Activated CD4-positive, alpha-beta T cell treated with anti-CD3 and anti-CD28 coated beads, Interleukin-2, Interleukin-4, amounts not matched to agents 100 ng/mL and 50 ng/mL, durations not matched to agents 16 hours and 8 hours (primary cell): Measurements from ENCODE around the gene TRIM31.

Experiments used
- DNase-seq: peaks from one replicate; pipeline ENCODE4 v3.0.0-alpha.2; 2020; ENCODE audit warnings: low spot score

The TRIM31 gene, protein sequence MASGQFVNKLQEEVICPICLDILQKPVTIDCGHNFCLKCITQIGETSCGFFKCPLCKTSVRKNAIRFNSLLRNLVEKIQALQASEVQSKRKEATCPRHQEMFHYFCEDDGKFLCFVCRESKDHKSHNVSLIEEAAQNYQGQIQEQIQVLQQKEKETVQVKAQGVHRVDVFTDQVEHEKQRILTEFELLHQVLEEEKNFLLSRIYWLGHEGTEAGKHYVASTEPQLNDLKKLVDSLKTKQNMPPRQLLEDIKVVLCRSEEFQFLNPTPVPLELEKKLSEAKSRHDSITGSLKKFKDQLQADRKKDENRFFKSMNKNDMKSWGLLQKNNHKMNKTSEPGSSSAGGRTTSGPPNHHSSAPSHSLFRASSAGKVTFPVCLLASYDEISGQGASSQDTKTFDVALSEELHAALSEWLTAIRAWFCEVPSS

DNA sequence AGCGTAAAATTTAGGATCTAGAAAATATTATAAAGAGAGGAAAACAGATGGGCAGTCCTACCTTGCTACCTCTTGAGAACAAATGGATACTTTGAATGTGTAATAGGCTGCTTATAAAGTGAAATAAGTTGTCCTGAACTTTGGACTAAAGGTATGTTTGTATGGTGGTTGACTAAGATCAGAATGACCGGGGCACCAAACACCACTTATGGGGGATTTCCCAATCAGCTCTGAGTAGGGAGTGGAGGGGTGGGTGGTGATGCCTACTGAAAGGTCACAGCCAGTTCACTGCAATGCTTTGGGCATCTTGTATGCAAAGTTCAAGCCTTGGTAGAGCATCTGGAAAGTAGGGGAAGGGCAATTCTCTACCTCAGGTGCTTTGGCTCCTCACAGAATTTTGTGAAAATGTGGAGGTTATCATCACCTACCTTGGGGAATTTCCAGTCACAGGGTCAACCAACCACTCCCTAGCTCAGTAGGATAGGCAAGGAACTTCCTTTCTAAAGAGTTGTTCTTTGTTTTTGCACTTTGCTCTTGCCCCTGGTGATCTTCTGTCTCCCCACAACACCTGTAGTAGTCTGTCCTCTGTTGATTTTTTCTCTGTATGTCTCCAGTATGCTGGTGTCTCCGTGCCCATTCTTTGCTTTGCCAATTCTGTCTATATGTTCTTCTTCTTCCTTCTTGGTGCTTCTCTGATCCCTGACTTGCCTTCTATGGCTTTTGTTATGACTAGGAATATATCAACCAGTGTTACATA lies at the start of gene TRIM31:
TRIM31 (minus strand) TSS at position 88 of the 757 bp plus-strand sequence. CDS start 285 bp downstream, outside the sequence.
- no peak for DNase-seq

DNA sequence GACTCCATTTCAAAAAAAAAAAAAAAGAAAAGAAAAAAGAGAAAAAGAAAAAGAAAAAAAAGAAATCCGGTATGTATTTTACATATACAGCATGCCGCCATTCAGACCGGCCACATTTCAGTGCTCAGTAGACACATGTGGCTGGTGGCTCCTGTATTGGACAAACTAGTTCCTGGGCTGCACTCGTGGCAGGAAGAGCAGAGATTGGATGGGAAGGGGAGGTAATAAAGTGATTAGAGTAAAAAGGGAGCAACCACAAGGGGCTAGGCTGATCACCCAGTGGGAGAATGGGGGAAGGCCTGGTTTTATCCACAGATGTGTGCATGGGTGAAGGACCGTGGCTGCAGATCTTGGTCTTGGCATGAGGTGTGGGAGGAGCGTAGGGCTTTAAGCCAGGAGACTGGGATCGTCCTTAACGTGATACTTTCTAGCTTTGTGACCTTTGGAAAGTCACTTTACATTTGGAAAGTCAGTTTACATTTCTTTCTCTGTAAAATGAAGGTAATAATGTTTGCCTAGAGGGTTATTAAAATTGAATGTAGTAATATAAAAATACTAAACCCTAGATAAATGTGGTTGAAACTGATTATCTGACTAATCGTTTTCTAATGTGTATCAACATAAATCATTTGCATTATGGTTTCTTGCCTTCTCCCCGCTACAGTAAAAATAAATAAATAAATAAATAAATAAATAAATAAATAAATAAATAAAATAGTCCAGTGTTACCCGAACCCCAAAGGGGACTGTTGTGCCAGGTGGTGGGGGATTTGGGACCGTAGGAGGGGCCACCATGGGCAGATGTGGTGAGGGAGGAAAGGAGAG lies 49.6 kb upstream of the TRIM31 start:
- no peak for DNase-seq

DNA sequence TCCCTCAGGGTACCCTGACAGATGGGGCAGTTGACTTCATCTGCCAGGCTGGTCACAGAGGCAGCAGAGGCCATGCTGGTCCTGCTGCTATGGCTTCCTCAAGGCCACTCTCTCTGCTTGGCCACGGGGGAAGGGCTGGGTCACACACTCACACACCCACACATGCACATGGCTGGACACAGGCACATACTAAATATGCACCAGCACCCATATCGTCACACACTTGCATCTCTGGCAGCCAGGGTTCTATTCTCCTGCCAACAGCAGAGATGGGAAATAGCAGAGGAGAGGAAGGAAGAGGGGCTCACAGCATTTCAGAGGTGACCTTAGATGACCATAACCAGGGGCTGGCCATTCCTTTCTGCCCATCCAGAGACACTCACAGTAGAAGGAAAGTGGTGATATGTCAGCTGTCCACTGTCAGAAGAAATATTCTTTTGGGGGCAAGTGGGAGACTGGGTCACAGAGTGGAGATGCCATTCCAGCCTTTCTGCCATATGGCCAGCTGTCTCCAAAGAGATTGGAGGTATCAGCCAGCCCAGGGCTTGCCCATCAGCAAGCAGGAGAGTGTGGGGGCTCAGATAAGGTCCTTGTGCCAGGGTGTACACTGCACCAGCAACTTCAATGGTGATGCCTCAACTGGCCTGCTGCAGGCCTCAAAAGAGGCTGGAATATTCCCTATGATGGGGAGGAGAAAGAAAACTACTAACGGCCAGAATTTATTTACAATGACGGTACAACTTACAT lies 48.1 kb upstream of the TRIM31 start, which contains the start of gene TRIM10:
TRIM10 (minus strand) TSS at position 427 of the 747 bp plus-strand sequence; CDS start at position 74, 353 bp downstream.
- DNase-seq = no peak

DNA sequence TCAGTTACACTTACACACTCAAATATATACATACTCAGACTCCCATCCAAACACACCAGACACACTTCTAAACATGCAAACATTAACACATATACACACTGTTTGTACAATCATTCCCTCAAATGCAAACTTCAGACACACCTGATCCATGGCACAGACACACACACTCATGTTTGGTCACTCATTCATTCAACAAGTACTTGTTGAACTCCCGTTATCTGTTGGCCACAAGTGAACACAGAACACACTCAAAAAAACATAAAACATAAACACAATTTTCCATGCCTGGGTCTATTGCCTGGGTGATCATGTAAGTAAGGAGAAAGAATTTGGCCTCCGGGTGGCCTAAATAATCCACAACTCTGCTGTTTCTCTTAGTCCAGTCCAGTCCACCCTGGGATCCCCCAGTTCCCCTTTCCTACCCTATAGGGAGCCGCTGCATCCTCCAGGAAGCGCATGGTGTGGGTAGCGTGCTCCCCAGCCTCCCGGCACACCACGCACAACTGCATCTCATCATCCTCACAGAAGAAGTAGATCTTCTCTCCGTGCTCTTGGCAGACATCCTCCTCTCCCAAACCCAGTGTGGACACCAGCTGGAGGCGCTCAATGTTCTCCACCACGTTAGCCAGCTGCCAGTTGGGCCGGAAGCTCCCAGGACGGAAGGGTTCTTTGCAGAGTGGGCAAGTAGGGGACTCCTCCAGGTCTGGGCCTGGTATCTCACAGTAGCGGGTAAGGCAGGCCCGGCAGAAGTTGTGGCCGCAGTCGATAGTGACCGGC lies 47.3 kb upstream of the TRIM31 start:
- no peak for DNase-seq

DNA sequence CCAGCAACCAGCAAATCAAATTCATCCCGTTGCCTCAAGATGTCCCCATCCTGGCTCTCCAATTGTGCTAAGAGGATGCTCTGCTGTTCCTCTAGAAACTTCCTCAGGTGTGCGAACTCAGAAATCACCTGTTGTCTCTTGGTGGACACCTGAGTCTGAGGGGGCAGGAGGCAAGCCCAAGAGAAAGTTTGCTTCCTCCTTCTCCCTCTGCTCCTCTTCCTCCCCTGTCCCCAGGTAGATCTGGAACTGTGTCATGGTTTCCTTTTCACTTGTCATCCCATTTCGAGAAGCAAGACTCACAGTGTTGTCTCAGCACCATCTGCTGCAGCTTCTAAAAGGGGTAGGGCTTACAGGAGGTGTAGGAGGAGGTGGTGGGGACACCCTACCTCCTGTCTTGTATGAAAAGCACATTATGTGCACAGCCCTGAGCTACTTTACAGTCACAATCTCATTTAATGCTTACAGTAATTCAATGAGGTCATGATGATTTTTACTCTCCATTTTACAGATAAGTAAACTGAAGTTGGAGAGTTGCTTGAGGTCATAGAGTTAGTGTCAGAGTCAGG lies 45.7 kb upstream of the TRIM31 start:
- no peak for DNase-seq

DNA sequence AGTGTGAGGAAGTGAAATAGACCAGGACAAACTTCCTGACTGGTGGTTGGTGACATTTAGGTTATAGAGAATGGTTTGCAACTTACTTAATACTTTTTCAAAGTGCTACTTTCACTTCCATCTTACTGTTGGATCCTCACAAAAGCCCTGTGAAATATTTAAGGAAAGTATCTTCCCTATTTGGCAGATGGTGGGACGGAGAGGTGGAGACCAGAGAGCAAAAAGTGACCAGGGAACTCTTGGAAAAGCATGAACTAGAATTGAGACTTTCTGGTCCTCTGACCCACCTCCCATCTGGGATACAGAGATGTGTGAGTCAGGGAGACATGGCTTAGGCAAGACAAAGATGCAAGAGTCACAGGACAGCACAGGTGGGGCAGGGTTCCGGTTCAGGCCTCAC lies 45.1 kb upstream of the TRIM31 start:
- no peak for DNase-seq

DNA sequence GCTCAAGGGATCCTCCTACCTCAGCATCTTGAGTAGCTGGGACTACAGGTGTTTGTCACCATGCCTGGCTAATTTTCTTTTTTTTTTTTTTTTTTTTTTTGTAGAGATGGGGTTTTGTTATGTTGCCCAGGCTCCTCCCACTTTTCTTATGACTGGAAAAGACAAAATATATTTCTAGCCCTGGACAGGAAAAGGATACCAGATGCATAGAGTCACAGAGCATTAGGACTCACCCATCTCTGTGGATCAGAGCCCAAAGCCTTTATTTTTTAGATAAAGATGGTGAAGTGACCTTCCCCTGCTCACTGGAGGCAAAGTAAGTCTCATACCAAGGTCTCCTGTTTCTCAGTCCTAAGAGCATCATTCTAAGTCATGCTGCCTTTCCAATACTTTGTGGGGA lies 44.7 kb upstream of the TRIM31 start:
- no peak for DNase-seq

DNA sequence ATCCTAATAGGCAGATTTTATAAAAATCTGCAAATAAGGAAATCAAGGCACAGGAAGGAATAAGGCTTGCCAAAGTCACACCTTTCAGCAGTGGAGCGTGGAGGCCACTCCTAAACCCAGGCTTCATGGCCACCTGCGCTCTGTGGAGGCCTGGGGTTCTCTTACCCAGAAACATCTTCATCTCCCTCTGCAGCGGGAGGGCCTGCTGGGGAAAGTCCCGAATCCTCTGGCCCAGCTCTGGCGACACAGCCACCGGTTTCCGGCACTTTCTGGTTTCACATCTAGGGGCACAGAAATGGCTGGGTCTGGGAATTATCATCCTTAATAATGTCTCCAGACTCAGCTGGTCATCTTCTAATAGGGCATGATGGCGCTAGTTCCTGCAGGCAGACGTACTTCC lies 43.9 kb upstream of the TRIM31 start:
- no peak for DNase-seq

DNA sequence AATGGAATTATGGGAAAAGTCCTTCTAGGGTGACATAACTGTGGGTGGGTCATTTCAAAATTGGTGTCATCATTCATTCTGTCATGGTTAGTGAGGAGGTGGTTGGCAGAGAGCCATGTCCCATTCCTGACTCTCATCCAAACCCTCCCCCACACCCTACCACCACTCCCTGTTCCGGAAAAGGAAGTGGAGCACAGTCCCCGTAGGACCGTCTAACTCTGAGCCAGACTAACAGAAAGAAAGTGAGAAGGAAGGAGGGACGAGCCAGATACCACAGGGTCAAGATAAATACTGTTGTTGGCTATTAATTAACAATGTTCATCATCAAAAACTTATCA lies 43.3 kb upstream of the TRIM31 start:
- DNase-seq = no peak

DNA sequence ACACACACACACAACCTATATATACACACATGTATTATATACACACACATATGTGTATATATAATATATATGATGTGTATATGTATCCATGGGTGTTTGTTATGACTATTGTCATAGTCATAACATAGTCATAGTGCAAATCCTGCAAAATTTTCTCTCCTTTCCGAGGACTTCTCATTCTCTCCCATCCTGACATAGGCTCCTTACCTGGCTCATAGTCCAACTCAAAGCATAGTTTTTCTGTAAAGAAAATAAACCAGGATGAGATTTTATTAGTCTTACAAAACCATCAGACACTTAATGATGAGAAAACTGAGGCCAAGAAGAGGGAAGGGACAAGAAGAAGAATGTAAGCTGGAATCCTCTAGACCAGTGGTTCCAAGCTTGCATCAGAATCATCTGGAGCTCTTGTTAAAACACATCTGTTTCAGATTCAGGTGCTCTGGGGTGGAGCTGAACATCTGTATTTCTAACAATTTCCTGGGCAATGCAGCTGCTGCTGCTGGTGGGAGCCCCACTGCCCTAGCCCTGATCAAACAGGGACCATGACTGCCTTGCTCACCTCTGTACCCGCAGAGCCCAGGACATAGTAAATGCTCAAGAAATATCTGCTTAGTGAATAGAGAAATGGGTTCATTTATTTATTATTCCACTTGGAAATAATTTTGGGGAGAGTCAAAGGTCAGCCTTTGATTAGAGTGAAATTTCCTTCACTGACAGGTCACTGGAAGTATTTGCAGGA lies 42.8 kb upstream of the TRIM31 start:
- DNase-seq = no peak

DNA sequence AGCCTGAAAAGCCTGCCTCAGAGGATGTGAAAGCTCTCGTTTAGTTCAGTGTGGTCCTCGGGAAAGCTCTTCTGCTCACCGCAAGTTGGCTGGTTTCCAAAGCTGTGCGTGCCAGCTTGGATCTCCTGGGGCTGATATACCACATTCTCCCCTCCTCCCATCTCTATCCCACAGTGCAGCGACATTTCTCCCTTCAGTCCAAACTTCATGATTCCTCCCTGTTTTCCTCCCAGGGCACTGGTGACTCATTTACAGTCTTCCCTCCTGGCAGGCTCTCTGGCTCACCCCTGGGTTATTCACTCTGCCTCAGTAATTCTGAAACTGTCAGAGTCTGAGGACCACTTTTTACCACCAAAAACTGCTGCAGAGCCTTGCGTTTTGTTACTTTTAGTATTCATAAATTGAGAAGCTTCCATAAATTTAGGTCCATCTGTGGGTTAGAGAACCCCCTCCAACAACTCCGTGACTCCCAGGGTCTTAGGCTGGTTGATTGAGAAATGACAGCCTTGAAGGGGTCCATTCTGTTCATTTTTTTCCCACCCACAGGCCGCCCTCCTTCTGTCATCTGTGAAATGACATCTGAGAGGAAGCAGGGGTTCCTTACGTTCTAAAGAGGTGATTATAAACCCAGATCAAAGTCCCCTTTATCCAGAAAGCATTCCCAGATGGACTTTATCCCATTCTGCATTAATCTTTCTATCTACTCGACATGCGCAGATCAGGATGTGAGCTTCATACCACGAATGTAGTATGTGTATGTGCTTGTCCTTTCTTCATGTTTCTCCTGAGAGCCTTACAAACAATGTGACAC lies 42.0 kb upstream of the TRIM31 start:
- no peak for DNase-seq

DNA sequence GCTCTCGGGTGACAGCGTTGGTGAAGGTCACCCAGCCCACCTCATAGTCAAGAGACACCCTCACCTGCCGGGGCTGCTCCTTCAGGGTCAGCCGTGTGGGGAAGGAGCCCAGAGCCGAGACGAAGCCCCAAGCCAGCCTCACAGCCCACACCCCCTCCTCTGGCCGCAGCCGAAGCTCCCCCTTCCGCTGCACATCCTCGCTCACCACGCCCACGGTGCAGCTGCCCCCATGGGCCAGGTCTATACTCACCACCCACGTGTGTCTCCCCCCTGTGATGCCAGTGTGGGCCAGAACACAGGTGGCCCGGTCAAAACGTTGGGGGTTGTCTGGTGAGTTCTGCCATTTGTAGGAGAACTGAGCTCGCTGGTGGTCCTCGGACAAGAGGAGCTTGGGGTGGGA lies 41.2 kb upstream of the TRIM31 start:
- DNase-seq = no peak

DNA sequence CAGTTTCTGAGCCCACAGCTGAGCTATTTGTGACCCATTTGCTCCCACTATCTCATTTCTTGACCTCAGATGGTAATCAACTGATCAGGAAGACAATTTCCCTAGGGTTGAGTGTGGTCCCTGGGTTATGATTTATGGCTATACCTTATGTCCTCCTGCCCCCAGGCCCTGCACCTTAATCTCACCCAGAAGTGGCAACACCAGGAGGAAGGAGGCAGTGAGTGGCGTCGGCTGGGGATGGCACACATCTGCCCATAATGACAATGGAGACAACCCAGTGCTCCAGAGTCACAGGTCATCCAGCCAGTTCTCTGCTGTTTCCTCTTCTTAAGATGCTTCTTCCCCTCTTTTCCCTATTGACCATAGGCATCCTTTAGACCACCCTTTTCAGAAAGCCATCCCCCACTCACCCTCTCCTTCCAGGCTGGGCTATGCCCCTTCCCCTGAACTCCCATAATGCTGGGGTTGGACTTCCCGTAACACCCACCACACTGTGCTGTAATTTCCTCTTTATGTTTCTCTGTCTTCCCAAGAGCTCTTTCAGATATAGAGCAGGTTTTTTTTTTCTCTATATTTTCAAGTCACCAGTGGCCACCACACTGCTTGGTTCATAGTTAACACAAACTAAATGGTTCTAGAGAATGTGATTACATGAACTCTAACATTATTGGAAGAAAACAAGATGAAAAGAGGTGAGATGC lies 40.2 kb upstream of the TRIM31 start:
- no peak for DNase-seq

DNA sequence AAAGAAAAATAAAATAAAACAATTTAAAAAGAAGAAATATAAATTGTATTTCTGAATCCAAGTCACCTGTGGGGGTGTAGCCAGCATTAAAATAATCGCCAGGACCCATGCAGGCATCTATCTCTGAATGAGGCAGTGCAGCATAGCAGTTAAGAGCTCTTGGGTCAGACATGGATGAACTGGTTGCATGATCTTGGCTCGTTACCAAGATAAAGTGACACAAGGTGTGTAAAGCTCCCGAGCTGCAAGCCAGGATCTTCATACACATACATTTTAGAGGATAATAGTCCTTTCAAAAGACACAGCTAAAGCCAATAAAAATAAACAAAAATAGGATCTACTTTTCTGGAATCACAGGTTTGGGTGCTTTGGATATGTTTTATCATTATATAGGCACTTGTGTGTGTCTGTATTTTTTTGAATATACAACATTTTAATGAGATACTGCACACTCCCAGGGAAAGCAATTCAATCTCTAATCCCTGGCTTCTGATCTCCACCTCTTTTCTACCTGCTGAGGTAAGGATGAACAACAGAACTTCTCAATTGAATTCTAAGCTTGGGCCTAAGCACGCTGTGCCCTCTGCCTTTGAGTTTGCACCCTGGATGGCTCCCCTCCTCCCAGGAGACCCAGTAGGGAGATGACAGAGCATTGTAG lies 39.3 kb upstream of the TRIM31 start:
- no peak for DNase-seq

DNA sequence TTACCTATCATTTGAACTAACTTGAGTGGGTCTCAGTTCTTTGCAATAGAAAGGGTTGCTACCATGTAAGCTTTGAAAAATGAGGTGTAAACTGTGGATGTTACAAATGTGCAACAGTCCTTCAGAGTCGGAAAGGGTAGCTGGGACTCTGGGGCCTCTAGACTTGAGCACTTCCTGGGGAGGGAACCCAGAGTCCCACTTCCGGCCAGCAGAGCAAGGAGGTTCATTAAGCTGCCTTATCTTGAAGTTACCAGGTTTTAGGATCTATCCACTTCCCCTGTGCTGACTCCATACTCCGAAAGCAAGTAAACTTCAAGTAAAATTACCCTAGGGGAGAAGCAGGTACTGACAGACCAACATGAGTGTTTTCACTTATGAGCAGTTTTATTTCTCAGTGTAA lies 38.7 kb upstream of the TRIM31 start:
- no peak for DNase-seq

DNA sequence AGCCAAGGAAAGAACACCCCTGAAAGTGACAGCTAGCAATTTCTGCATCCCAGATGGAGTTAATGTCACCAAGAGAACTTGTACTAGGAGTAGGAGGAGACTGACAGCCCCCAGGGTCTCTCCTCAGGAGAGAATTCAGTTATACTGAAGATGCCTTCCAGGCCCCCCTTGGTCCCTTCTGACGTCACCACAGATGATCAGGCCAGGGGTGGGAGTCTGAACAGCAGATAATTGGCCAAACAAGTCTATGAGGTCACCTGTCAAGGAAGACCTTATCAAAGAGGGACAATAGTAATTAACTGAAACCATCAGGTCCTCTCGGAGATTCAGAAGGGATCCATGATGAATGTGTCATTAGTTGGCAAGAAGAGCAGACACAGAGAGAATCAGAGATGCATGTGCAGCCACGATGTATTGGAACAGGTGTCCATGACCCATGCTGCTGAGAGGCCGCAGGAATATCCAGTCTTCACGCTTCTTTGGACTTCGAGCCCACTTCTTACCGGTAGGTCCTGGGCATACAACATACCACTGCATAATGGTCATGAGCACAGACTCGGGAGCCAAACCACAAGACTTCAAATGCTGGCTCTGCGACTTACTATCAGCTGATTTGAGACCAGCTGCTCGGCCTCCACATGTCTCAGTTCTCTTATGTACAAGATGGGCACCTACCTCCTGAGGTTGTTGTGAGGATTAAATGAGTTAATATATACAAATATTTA lies 37.9 kb upstream of the TRIM31 start:
- DNase-seq = no peak

DNA sequence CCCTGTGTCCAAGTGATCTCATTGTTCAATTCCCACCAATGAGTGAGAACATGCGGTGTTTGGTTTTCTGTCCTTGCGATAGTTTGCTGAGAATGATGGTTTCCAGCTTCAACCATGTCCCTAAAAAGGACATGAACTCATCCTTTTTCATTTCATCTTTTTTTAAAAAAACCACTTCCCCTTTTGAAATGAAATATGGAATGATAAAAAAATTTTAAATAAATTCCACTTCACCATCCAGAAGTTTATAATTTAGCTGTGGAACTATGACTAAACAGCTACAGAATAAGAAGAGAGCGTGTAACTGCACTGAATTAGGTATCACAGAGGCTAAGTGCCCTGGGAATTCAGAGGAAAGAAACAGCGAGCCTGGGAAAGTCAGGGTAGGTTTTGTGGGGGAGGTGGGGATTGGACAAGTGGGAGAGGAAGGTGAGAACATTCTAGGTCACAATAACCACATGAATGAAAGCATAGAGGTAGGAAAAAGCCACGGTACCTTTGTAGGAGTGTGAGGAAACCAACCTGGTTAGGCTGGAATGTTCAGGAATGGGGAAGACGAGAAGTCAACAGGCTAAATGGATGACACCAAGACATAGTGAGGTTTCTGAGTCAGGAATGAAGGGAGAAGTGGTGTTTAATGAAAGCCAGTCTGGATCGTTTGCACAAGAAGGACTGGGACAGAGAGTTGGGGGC lies 37.1 kb upstream of the TRIM31 start:
- no peak for DNase-seq
